HG03460 (cell line): ENCODE data around the gene ZFYVE1.
"Not testable (repeated sequence)": the region's sequence is repeated elsewhere in the genome, so short reads cannot be mapped to it uniquely, and the experiment has no call there.

Experiments used
- ATAC-seq: cut with Tn5 transposase; IDR thresholded peaks from one replicate; pipeline ENCODE4 v1.9.1; 2021; ENCODE audit not compliant: unreplicated experiment

ZFYVE1 gene, protein sequence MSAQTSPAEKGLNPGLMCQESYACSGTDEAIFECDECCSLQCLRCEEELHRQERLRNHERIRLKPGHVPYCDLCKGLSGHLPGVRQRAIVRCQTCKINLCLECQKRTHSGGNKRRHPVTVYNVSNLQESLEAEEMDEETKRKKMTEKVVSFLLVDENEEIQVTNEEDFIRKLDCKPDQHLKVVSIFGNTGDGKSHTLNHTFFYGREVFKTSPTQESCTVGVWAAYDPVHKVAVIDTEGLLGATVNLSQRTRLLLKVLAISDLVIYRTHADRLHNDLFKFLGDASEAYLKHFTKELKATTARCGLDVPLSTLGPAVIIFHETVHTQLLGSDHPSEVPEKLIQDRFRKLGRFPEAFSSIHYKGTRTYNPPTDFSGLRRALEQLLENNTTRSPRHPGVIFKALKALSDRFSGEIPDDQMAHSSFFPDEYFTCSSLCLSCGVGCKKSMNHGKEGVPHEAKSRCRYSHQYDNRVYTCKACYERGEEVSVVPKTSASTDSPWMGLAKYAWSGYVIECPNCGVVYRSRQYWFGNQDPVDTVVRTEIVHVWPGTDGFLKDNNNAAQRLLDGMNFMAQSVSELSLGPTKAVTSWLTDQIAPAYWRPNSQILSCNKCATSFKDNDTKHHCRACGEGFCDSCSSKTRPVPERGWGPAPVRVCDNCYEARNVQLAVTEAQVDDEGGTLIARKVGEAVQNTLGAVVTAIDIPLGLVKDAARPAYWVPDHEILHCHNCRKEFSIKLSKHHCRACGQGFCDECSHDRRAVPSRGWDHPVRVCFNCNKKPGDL

DNA sequence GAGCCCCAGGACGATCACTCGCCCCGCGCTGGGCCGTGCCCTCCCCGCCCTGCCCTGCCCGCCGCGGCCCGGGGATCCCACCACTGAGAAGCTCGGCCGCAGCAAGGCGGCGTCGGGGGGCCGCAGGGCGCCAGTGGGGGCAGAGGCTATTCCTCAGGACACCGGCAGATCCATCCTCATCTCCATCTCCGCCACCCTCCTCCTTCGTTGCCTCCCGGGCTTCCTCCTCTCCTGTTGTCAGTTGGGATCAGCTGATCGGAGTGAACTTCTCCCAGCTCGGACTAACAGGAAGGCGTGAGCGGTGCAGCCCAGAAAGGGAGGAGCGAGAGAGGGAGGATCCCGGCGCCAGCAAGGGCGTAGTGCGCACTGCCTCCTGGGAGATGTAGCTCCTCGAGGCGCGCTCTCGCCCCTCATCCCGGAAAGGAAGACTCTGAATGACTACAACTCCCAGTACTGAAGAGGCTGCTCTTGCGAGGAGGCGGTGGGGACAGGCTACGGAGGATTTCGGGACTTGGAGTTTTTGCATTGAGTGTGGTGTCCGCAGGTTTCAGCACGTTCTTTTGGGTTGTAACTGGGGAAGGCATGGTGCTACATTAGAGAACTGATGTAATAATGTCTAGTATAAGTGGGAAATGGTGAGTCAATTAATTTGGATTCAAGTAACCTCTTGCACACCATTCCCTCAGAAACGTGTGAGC lies at the start of gene ZFYVE1:
TSS of gene ZFYVE1 (minus strand) at position 262 of the 698 bp plus-strand sequence. CDS start 2,598 bp downstream, outside the sequence.
- ATAC-seq, result peak; percentile 99

DNA sequence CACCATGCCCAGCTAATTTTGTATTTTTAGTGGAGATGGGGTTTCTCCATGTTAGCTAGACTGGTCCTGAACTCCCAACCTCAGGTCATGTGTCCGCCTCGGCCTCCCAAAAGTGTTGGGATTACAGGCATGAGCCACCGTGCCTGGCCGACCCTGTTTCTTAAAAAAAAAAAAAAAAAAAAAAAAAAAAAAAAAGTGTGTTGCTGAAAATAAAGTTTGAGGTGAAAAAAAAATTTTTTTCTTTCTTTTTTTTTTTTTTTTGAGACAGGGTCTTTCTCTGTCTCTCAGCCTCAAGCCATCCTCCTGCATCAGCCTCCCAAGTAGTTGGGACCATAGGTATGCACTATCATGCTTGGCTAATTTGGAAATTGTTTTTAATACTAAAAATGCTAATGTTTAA lies 42.7 kb upstream of the ZFYVE1 start:
- no peak for ATAC-seq

DNA sequence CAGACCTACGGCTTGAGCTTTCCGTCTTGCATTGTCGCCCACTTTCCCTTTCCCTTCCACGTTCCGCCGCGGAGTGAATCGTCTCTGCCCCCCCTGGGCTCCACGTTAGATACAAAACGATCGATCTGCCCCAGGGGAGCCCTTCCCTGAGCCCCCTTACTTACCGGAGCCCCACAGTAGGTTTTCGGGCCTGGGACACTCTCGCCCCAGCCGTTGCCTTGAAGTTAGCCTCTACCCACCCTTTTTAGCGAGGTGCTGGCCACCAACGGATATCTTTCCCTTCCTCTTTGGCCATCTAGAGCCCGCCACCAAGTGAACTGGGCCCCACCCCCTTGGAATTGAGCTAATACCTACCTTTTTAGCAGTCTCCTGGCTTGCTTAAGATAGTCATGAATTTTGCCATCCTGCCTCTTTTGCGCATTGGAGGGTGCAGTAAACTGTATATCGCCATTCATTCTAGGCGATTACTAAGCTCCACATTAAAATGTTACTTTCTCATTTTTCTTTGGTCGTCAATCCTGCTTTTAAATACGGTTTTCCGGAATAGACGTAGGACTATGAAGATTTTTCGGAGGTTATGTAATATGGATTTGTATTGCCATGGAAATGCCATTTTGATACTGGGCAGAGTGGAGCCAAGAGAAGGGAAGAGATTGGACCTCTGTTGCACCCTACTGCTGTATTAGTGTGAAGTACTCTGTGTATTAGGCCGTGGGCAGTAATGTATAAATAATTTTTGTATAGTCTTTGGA lies 32.2 kb upstream of the ZFYVE1 start:
- peak; percentile 22 for ATAC-seq

DNA sequence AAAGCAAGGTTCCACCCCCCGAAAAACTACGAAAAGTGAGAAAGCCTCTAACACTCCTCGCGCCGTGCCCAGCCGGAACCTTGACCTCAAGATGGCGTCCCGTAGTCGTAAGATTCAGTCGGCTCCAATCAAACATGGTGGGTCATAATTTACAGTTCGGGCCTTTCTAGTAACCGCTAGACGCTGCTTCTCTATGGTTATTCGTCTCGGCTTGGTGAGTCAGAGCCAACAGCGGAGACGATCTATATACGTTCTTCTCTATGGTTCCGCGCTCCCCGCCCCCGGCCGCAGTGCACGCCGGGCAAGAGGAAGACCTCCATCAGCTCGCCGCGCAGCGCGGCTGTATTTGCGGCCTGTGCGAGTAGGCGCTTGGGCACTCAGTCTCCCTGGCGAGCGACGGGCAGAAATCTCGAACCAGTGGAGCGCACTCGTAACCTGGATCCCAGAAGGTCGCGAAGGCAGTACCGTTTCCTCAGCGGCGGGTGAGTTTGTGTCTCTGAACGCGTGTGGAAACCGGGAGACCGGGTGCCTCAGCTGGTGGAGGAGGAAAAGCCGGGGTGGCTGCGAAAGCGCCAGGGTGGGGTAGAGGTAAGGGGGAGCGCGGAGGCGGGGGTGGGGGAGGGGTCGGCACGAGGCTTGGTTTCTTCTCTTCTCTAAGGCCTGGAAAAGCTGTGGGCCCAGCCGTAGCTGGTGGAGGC lies 31.5 kb upstream of the ZFYVE1 start, which contains the start of gene RBM25:
TSS of gene RBM25 (plus strand) at position 311 of the 698 bp plus-strand sequence. CDS start 13,108 bp downstream, outside the sequence.
- peak; percentile 92 for ATAC-seq

DNA sequence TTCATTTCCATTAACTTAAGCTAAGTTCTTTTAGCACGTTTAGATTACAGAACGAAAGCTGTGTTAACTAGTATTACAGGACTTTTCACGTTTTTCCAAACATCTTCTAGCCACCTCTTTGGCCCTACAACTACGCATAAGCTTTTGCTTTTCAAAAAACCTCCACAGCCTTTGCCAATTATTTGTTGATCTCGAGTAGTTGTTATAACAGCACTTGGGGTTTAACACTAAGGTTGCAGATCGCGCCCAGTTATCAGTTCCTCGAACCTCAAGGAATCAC lies 31.0 kb upstream of the ZFYVE1 start:
- no peak for ATAC-seq

DNA sequence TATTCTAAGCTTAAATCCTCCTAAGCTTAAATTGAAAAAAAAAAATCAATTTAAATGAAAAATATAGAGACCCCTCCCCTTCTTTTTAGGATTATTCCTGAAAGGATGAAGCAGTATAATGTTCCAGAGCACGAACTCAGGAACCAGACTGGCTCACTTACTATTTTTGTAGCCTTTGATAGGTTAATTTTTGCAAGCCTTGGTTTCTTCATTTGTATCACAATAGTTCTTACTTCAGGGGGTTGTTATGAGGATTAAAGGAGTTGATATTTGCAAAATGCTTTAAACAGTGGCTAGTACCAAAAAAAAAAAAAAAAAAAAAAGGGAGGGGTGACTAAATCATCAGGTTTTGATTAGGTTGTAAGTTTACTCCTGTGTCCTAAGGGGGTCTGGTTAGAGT lies 28.3 kb upstream of the ZFYVE1 start:
- ATAC-seq, result no peak

DNA sequence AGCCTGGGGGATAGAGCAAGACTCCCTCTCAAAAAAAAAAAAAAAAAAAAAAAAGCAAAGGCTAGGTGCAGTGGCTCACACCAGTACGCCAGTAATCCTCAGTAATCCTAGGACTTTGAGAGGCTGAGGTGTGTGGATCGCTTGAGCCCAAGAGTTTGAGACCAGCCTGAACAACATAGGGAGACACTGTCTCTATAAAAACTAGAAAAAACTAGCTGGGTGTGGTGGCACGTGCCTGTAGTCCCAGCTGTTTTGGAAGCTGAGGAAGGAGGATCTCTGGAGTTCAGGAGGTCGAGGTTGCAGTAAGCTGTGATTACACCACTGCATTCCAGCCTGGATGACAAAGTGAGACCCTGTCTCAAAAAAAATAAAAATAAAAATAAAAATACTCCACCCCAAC lies 22.5 kb upstream of the ZFYVE1 start:
- ATAC-seq, result no peak

DNA sequence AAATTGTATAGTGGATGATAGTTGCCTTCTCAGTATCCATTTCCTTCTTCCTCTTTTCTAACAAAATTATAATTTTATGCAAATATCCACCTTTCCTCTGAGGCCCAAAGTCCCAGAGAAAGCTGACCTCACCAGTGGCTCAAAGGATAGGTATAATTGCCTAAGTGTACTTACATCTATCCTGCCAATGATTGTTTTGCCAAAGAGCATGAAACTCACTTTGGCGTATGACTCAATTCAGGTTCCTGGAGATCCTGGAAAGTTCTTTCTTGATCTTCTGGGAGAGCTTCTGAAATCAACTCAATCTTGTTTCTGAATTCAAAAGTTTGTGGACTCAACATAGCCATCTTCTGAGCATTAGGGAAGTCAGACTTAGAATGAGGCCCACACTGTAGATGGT lies 20.9 kb upstream of the ZFYVE1 start:
- no peak for ATAC-seq

DNA sequence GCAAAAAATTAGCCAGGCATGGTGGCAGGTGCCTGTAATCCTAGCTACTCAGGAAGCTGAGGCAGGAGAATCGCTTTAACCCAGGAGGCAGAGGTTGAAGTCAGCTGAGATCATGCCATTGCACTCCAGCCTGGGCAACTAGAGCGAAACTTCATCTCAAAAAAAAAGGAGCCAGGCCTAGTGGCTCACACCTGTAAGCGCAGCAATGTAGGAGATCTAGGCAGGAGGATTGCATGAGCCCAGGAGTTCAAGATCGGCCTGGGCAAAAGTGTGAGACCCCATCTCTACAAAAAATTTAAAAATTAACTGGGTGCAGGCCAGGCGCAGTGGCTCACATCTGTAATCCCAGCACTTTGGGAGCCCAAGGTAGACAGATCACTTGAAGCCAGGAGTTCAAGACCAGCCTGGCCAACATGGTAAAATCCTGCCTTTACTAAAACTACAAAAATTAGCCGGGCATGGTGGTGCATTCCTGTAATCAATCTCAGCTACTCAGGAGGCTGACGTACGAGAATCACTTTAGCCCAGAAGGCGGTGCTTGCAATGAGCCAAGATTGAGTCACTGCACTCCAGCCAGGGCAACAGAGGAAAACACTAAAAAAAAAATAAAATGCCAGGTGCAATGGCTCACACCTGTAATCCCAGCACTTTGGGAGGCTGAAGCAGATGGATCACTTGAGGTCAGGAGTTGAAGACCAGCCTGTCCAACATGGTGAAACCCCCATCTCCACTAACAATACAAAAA lies 10.0 kb upstream of the ZFYVE1 start:
- ATAC-seq, result not testable (repeated sequence)

DNA sequence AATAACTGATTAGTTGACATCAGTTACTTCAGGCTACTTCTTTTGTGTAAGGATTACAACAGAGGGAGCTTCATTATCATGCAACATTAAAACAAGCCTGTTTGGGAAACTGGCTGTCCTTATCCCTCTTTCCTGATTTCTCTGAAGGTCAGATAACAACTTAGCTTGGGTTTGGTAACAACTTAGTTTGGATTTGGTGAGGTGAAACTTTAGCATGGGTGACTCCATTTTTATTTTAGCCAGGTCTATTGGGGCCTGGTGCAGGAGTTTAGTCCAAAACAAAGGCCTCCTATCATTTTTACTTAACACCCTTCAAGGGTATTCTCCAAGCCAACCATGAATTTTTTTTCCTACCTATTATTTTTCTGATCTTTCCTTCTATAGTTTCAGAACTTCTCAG lies 1.1 kb upstream of the ZFYVE1 start:
- no peak for ATAC-seq

DNA sequence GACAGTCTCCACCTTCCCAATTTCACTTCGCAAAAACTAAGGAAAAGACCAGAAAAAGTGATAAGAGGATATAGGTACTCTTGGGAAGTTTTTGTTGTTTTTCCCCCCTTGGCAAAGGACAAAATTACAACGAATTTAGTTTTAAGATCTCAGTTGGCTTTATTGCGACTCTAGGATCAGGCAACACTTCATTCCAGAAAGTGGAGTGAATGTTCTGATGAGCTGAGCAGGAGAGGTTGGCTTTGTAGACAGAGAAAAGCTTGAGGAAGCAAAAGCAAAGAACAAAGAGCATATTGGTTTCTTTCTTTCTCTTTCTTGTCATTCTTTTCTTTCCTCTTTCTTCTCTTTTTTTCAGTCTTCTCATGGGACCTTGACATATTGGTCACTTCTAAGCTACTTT lies 640 bp upstream of the ZFYVE1 start:
- no peak for ATAC-seq

DNA sequence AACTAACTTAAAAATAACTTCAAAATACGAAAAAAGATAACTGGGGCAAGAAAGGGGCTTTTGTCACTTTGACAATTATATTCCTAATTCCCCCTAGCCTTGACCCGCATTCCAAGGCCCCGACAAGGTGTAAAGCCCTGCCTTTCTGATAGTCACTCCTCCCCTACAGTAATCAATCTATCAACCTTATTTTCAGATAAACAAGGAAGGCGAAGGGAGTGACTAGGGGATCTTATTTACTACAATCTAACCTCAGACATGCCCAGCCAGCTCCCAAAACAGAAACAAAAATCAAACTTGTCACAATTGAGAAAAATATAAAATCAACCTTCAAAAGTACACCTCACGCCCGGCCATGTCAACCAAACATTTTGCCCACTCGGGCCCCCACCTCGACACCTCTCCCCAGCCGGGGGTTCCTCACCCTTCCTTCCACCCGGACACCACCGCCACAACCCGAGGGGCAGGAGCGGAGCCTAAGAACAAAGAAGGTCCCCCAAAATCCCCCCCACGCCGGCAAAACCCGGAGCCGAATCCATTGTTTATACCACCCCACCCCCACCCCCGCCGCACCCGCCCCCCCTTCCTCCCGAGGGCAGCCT lies 562 bp downstream of the ZFYVE1 start:
- no peak for ATAC-seq

DNA sequence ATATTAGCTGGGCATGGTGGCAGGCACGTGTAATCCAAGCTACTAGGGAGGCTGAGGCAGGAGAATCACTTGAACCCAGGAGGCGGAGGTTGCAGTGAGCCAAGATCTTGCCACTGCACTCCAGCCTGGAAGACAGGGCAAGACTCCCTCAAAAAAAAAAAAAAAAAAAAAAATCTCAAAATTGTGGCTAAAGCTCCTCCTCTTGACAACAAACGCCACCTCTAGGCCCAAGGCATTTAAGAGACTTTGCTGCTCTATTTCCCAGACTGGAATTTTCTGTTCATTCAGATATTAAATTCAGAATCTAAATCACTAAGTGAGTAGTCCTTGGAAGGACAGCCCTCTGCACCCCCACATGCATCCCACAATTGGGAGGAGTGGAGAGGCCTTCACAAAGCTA lies 1.4 kb downstream of the ZFYVE1 start:
- no peak for ATAC-seq

DNA sequence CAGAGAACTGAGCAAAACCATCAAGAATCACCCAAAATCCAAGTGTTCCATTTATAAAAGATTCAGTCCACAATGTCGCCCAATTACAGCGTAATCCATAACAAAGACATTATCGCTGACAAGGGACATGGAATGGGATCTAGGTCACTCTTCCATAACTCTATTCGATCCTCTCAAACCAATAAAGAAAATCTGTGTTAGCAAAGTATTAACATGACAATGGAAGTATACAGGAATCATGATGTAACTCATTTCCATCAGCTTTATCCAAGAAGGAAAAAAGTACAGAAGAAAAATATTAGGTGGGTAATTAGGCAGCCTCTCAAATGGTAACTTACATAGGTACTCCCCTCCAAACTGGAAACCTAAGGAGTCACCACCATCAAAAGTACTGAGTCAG lies 4.9 kb downstream of the ZFYVE1 start:
- no peak for ATAC-seq

DNA sequence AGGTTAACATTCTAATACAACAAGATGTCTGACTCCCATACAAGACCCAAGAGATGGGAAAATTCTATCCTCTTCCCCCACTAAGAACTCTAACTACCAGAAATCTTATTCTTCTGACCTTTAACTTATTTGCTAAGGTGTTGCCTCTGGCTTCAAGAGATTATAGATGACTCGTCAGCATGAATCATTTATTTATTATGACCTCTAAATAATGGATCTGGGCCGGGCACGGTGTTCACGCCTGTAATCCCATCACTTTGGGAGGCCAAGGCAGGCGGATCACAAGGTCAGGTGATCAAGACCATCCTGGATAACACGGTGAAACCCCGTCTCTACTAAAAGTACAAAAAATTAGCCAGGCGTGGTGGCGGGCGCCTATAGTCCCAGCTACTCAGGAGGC lies 10.9 kb downstream of the ZFYVE1 start:
- ATAC-seq, result not testable (repeated sequence)

DNA sequence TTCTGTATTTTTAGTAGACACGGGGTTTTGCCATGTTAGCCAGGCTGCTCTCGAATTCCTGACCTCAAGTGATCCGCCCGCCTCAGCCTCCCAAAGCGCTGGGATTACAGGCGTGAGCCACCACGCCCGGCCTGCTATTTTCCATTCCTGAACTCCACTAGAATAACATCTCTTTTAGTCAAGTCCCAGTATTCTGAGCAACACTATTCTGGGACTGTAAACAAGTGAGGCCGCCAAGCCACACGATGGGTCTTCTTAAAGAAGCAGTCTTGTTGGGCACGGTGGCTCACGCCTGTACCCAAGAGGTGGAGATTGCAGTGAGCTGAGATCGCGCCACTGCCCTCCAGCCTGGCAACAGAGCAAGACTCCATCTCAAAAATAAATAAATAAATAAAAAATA lies 11.4 kb downstream of the ZFYVE1 start:
- not testable (repeated sequence) for ATAC-seq

DNA sequence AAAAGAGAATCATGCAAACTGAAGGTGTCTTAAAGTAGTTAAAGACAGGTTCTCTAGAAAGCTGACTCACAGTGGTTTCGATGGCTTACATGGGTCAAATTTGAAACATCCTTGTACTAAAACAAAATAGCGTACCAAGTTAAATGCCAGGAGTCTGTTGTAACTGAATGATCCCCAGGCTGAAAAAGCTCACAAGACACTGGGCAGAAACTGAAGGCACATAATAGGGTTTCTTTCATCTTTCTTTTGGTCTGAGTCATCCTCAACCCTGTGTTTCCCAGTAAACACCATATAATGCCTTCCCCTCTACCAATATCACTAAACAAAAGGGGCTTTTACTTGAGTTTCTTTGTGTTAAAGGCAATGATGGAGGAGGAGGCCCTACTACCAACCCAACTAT lies 12.8 kb downstream of the ZFYVE1 start:
- ATAC-seq, result peak; percentile 81

DNA sequence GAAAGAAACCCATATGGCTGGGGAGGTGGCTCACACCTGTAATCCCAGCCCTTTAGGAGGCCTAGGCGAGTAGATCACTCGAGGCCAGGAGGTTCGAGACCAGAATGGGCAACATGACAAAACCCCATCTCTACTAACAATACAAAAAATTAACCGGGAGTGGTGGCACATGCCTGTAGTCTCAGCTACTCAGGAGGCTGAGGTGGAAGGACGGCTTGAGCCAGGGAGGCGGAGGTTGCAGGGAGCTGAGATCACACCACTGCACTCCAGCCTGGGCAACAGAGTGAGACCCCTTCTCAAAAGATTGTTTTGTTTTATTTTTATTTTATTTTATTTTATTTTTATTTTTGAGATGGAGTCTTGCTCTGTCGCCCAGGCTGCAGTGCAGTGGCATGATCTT lies 15.7 kb downstream of the ZFYVE1 start:
- not testable (repeated sequence) for ATAC-seq

DNA sequence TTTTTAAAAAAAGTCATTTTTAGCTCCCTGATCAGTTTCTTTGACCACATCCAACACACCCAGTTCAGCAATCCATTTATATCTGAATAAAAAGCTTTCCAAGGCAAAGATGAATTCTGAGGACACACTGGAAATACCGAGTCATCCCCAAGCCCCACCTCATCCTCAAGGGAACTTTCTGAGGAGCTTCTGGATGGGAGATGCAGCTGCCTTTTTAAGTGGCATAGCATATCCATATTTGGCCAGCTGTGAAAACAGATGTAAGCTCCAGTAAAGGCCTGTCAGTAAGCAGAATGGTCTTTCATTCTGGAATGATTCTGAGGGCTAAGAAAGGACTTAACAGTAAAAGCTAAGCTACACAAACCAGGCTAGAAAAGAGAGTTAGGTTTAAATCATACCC lies 18.4 kb downstream of the ZFYVE1 start:
- no peak for ATAC-seq
